Right atrium auricular region (tissue), 2 donors: Measurements from ENCODE around the gene TLK1. TPM values are rescaled to one million over a fixed set of nuclear protein-coding genes. Genes with fewer than 3 reads are reported as not detected.
A peak's percentile ranks its signal among the peaks of the same experiment; 100 is the strongest.

Experiments
- DNase-seq: peaks from one replicate; pipeline ENCODE4 v3.0.0-alpha.2; 2019; ENCODE audit warnings: low spot score
- H3K27ac ChIP-seq, 2 donors: fragments of 200-600 bp; sonication (generic); 1 replicate in 1 of 2; 2 replicates in 1 of 2; pipeline ENCODE4 v1.5.1; 2016 to 2019
- H3K27me3 ChIP-seq, 2 donors: fragments of 200-600 bp; sonication (generic); one replicate each; pipeline versions ENCODE4 v1.5.1 to v1.6.0; 2017 to 2019
- H3K36me3 ChIP-seq: fragments of 200-600 bp; sonication (generic); one replicate; pipeline ENCODE4 v1.5.1; 2016
- H3K4me1 ChIP-seq, 2 donors: fragments of 200-600 bp; sonication (generic); one replicate each; pipeline versions ENCODE4 v1.5.1 to v1.6.0; 2017 to 2019
- H3K4me3 ChIP-seq, 2 donors: fragments of 200-600 bp; sonication (generic); 1 replicate in 1 of 2; 2 replicates in 1 of 2; pipeline ENCODE4 v1.5.1; 2017 to 2019; ENCODE audit warnings: mild to moderate bottlenecking in 1 of 2, moderate library complexity in 1 of 2
- H3K9me3 ChIP-seq, 2 donors: fragments of 200-600 bp; sonication (generic); one replicate each; pipeline ENCODE4 v1.5.1; 2019
- CTCF ChIP-seq, 2 donors: fragments of 200-600 bp; sonication (generic); IDR thresholded peaks; one replicate each; pipeline ENCODE4 v1.5.1; 2019; ENCODE audit warnings: antibody characterized with exemption in 2 of 2
- total RNA-seq, 2 donors: library from RNA; depleted of rRNA; stranded (reverse); fragments of >200 nt; gene quantifications; one replicate each; pipeline ENCODE4 v1.1.0, GENCODE V29; 2016

TLK1 gene
- 10 to 100 TPM; 21.0 to 21.7 TPM for total RNA-seq

DNA sequence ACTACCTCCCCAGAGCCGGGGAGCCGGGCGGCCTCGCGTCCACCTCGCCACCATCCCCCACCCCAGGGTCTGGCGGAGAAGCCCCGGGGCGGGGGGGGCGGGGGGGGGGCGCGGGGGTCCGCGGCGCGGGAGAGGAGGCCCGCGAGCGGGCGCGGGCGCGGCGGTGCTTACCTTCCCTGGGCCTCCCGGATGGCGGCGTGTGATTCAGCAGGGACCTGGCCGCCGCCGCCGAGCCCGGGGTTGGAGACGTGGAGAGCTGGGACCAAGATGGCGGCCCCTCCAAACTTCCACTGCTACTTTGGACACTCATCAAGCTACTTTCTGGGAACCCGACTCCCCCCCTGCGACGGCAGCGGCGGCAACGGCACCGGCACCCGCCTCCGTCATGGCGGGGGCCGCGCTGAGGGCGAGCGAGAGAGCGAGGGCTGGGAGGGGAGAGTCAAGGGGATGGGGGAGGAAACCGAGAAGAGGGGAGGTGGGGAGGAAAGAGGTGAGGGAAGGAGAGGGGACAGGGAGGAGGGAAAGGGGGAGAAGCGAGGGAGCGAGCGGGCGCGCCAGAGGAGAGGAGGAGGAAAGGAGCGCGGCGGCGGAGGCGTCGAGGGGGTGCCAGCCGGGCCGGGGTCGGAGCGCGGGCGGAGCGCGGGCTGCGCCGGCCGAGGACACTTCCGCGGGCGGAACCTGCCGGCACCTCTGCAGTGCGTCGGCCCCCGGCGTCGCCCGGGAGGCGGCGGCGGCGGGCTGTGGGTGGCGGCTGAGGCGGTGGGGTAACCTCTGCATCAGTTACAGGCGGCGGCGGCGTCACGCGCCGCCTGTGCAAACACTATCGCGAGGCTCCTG lies at the start of gene TLK1:
Gene TLK1, minus strand, starts transcription at position 775 of the 837 bp plus-strand sequence. Its CDS starts 465 bp downstream, at position 310.
- Histone ChIP-seq H3K36me3 (no peaks in the 10 kb centered on the region), H3K27me3 (no peaks in the 10 kb centered on the region), H3K4me1 (peaks cover 0 to 12% of the 10 kb centered on the region in 2 donors), H3K27ac (peak within 1 kb of the TSS; percentile 95 to 96), H3K9me3 (no peaks in the 10 kb centered on the region), H3K4me3 (peak within 1 kb of the TSS; percentile 78 to 90)
- peak; percentile 72 for DNase-seq
- no peak for TF ChIP-seq CTCF (IDR thresholded peaks at IDR 0.05)

GRCh38 chr2:171210216-171210863 lies 49.6 kb upstream of the TLK1 start:
- Histone ChIP-seq H3K4me3 (no peak overlapping the region), H3K27ac (no peak overlapping the region), H3K36me3 (no peaks in the 10 kb centered on the region), H3K4me1 (no peaks in the 10 kb centered on the region), H3K27me3 (no peaks in the 10 kb centered on the region), H3K9me3 (no peaks in the 10 kb centered on the region)
- TF ChIP-seq CTCF (IDR thresholded peaks at IDR 0.05) = no peak
- DNase-seq = no peak

DNA sequence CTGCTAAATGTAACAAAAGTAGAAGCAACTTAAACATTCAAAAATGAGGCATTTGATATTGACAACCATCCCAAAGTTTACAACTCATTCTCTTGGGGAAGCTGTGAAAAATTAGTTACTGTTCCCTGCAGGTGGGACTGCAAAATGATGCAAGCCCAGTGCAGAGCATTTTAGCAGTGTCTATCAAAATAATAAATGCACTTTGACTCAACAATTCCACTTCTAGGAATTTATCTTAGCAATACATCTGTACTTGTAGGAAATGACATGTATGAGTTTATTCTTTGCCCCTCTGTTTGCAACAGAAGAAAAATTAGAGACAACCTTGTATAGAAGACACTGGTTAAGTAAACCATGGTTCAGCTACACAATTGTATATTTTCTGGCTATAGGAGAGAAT lies 48.0 kb upstream of the TLK1 start:
- H3K27ac ChIP-seq = no peak overlapping the region
- DNase-seq = no peak
- no peaks in the 10 kb centered on the region for H3K4me1 ChIP-seq
- H3K27me3 ChIP-seq = no peaks in the 10 kb centered on the region
- H3K4me3 ChIP-seq = no peak overlapping the region
- H3K9me3 ChIP-seq = no peaks in the 10 kb centered on the region
- no peaks in the 10 kb centered on the region for H3K36me3 ChIP-seq
- no peak for TF ChIP-seq CTCF (IDR thresholded peaks at IDR 0.05)

DNA sequence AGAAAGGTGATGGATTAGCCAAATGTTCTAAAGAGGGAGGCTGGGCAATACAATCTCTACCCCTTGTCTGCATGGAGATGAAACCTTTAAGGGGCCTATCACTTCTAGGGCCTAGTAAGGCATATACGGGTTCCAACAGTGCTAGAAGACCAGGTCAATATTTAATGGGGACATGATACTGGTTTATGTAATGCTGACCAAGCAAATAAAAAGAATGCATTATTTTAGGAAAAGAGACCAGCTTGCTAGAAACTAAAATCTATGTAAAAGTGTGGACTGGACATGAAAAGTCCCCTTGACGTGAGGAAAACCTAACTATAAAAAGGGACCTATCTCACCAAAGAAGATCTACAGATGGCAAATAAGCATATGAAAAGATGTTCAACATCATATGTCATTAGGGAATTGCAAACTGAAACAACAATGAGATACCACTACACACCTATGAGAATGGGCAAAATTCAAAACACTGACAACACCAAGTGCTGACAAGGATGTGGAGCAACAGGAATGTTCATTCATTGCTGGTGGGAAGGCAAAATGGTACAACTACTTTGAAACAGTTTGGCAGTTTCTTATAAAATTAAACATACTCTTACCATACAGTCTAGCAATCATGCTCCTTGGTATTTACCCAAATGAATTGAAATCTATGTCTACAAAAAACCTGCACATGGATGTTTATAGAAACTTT lies 45.9 kb upstream of the TLK1 start:
- DNase-seq = no peak
- no peak overlapping the region for H3K27ac ChIP-seq
- no peaks in the 10 kb centered on the region for H3K9me3 ChIP-seq
- no peak overlapping the region for H3K4me3 ChIP-seq
- no peaks in the 10 kb centered on the region for H3K4me1 ChIP-seq
- H3K36me3 ChIP-seq = no peaks in the 10 kb centered on the region
- no peaks in the 10 kb centered on the region for H3K27me3 ChIP-seq
- no peak for TF ChIP-seq CTCF (IDR thresholded peaks at IDR 0.05)

- TF ChIP-seq CTCF (IDR thresholded peaks at IDR 0.05) = no peak
- Histone ChIP-seq H3K27ac (no peak overlapping the region), H3K4me3 (no peak overlapping the region), H3K27me3 (no peaks in the 10 kb centered on the region), H3K4me1 (no peaks in the 10 kb centered on the region), H3K36me3 (no peaks in the 10 kb centered on the region), H3K9me3 (no peaks in the 10 kb centered on the region)
- DNase-seq = no peak
Observed at GRCh38 chr2:171205551-171205950, 44.9 kb upstream of the TLK1 start.
